ENCODE data around the gene GFPT1. TPM values are rescaled to one million over a fixed set of nuclear protein-coding genes. Genes with fewer than 3 reads are reported as not detected.
"Not testable (repeated sequence)": the region's sequence is repeated elsewhere in the genome, so short reads cannot be mapped to it uniquely, and the experiment has no call there.

Gene GFPT1
- total RNA-seq, 6 experiments from 2014 or later, result 74.6 to 106 (median 88.4) TPM

DNA sequence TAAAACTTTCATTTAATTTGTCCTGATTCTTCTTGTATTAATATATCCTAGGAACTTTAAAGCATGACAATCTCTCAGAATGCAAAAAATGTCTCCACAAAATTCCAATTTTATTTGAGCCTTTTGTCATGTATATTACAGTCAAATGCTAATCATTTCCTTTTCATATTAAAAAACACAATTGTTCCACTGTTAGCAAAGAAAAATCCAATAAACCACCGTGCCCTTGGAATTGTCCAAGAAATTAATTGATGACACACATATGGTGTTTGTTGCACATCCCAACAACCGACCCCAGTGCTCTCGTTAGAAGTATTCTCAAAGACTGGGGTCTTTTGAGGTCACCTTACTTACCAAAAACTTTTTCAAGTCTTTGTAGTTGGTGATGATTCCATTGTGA, 28.1 kb downstream of the GFPT1 start:
- H3K4me1 Mint-ChIP-seq (ENCODE audit: low read depth), result no peaks in the 10 kb centered on the region
- peaks cover 28% of the 10 kb centered on the region for H3K36me3 Mint-ChIP-seq (ENCODE audit: low read depth)
- DNase-seq, result no peak
- H3K4me3 Mint-ChIP-seq, result no peak overlapping the region
- no peaks in the 10 kb centered on the region for H3K9me3 Mint-ChIP-seq
- H3K27me3 Mint-ChIP-seq (ENCODE audit: insufficient read depth), result no peaks in the 10 kb centered on the region; the same call in 1 of the 2 replicates
- H3K27ac Mint-ChIP-seq, result no peak overlapping the region
- TF ChIP-seq CTCF (IDR thresholded peaks at IDR 0.05), result no peak

- TF ChIP-seq CTCF (IDR thresholded peaks at IDR 0.05), result no peak
- no peak for DNase-seq
- no peak overlapping the region for H3K4me3 Mint-ChIP-seq
Observed at GRCh38 chr2:69356471-69356870, 30.6 kb downstream of the GFPT1 start.

GRCh38 chr2:69354976-69355375, 32.1 kb downstream of the GFPT1 start:
- H3K27ac Mint-ChIP-seq; H3K27me3 Mint-ChIP-seq (ENCODE audit: insufficient read depth); DNase-seq; H3K9me3 Mint-ChIP-seq; H3K4me3 Mint-ChIP-seq; H3K4me1 Mint-ChIP-seq (ENCODE audit: low read depth): not testable (repeated sequence)
- peaks cover 28% of the 10 kb centered on the region for H3K36me3 Mint-ChIP-seq (ENCODE audit: low read depth)

More at GRCh38 chr2:69356471-69356870, 30.6 kb downstream of the GFPT1 start:
- H3K27me3 Mint-ChIP-seq (ENCODE audit: insufficient read depth), result no peaks in the 10 kb centered on the region; the same call in 1 of the 2 replicates
- peaks cover 25% of the 10 kb centered on the region for H3K36me3 Mint-ChIP-seq (ENCODE audit: low read depth)
- no peak overlapping the region for H3K27ac Mint-ChIP-seq
- H3K4me1 Mint-ChIP-seq (ENCODE audit: low read depth), result no peaks in the 10 kb centered on the region
- H3K9me3 Mint-ChIP-seq, result no peaks in the 10 kb centered on the region

DNA sequence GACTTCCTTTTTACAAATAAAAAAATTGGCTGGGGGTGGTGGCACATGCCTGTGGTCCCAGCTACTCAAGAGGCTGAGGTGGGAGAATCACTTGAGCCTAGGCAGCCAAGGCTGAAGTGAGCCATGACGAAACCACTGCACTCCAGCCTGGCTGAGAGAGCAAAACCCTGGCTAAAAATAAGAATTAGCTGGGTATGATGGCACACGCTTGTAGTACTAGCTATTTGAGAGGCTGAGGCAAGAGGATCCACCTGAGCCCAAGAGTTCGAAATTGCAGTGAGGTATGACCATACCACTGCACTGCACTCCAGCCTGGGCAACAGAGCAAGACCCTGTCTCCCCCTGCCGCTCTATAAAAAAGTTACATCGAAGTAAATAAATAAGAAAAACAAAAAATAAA, 33.7 kb downstream of the GFPT1 start:
- DNase-seq, result no peak
- Mint-ChIP-seq H3K27ac (no peak overlapping the region), H3K36me3 (ENCODE audit: low read depth) (peaks cover 43% of the 10 kb centered on the region), H3K4me3 (no peak overlapping the region), H3K27me3 (ENCODE audit: insufficient read depth) (no peaks in the 10 kb centered on the region; the same call in 1 of the 2 replicates), H3K9me3 (no peaks in the 10 kb centered on the region), H3K4me1 (ENCODE audit: low read depth) (no peaks in the 10 kb centered on the region)
- TF ChIP-seq CTCF (IDR thresholded peaks at IDR 0.05), result no peak

GRCh38 chr2:69348781-69349180, 38.2 kb downstream of the GFPT1 start:
- no peak for TF ChIP-seq CTCF (IDR thresholded peaks at IDR 0.05)
- H3K4me3 Mint-ChIP-seq, result no peak overlapping the region
- H3K27ac Mint-ChIP-seq, result no peak overlapping the region; the same call in 1 of the 2 replicates
- DNase-seq, result no peak
- no peaks in the 10 kb centered on the region for H3K27me3 Mint-ChIP-seq (ENCODE audit: insufficient read depth)
- H3K9me3 Mint-ChIP-seq, result no peaks in the 10 kb centered on the region
- H3K36me3 Mint-ChIP-seq (ENCODE audit: low read depth), result peaks cover 38% of the 10 kb centered on the region
- peaks cover 13% of the 10 kb centered on the region; the same call in 1 of the 2 replicates for H3K4me1 Mint-ChIP-seq (ENCODE audit: low read depth)

- no peak for TF ChIP-seq CTCF (IDR thresholded peaks at IDR 0.05)
- no peaks in the 10 kb centered on the region for H3K27me3 Mint-ChIP-seq (ENCODE audit: insufficient read depth)
- no peak overlapping the region for H3K27ac Mint-ChIP-seq
- DNase-seq, result no peak
- no peak overlapping the region for H3K4me3 Mint-ChIP-seq
- H3K36me3 Mint-ChIP-seq (ENCODE audit: low read depth), result peaks cover 70% of the 10 kb centered on the region
- H3K4me1 Mint-ChIP-seq (ENCODE audit: low read depth), result peaks cover 33% of the 10 kb centered on the region
- H3K9me3 Mint-ChIP-seq, result no peaks in the 10 kb centered on the region
Observed at GRCh38 chr2:69345434-69345833, 41.6 kb downstream of the GFPT1 start.
